GM19452 (cell line): ENCODE data around the gene ZP1.

Experiments
- ATAC-seq: cut with Tn5 transposase; IDR thresholded peaks from one replicate; pipeline ENCODE4 v1.9.1; 2021; ENCODE audit not compliant: unreplicated experiment

Gene ZP1

GRCh38 chr11:60857378-60858232 lies 9.7 kb upstream of the ZP1 start:
- no peak for ATAC-seq

- ATAC-seq: no peak
Measured at GRCh38 chr11:60858236-60858635, 9.1 kb upstream of the ZP1 start.

- no peak for ATAC-seq
Measured at GRCh38 chr11:60858731-60859464, 8.4 kb upstream of the ZP1 start.

- no peak for ATAC-seq
Measured at GRCh38 chr11:60859616-60860250, 7.6 kb upstream of the ZP1 start.

- ATAC-seq: no peak
Measured at GRCh38 chr11:60860943-60861342, 6.4 kb upstream of the ZP1 start.

- ATAC-seq: no peak
Measured at GRCh38 chr11:60862171-60862570, 5.2 kb upstream of the ZP1 start.

GRCh38 chr11:60863550-60864521 lies 3.5 kb upstream of the ZP1 start:
- no peak for ATAC-seq

- no peak for ATAC-seq
Measured at GRCh38 chr11:60864856-60865513, 2.4 kb upstream of the ZP1 start.

- ATAC-seq: no peak
Measured at GRCh38 chr11:60867871-60868681, 734 bp downstream of the ZP1 start.

GRCh38 chr11:60868682-60869450 lies 1.5 kb downstream of the ZP1 start:
- ATAC-seq: no peak

- no peak for ATAC-seq
Measured at GRCh38 chr11:60869451-60869825, 2.1 kb downstream of the ZP1 start.

- ATAC-seq: no peak
Measured at GRCh38 chr11:60870276-60870675, 2.9 kb downstream of the ZP1 start.

GRCh38 chr11:60870733-60871377 lies 3.5 kb downstream of the ZP1 start:
- no peak for ATAC-seq

GRCh38 chr11:60871378-60872061 lies 4.2 kb downstream of the ZP1 start:
- no peak for ATAC-seq

- no peak for ATAC-seq
Measured at GRCh38 chr11:60872124-60872960, 5.0 kb downstream of the ZP1 start.

- no peak for ATAC-seq
Measured at GRCh38 chr11:60872961-60873524, 5.7 kb downstream of the ZP1 start.
